H9 (cell line): ENCODE data around the gene C6orf120. TPM values are rescaled to one million over a fixed set of nuclear protein-coding genes. Genes with fewer than 3 reads are reported as not detected.

ENCODE experiments used
- DNase-seq: peaks from one replicate; pipeline ENCODE4 v3.0.0-alpha.2; 2017
- H2AFZ ChIP-seq: one replicate; pipeline ENCODE4 v1.6.1; 2013; ENCODE audit warnings: mild to moderate bottlenecking, low read length, control low read depth, moderate library complexity
- H2AK5ac ChIP-seq: 2 replicates; pipeline ENCODE4 v1.6.1; 2013; ENCODE audit warnings: low read length, control low read depth, mixed read lengths; ENCODE audit not compliant: insufficient read length
- H2BK120ac ChIP-seq: one replicate; pipeline ENCODE4 v1.6.1; 2013; ENCODE audit warnings: low read depth, mild to moderate bottlenecking, low read length, control low read depth, inconsistent platforms; ENCODE audit not compliant: poor library complexity, severe bottlenecking
- H2BK12ac ChIP-seq: 2 replicates; pipeline ENCODE4 v1.6.1; 2013; ENCODE audit warnings: low read length, control low read depth, mixed read lengths, low read depth; ENCODE audit not compliant: insufficient read length
- H2BK15ac ChIP-seq: 2 replicates; pipeline ENCODE4 v1.6.1; 2013; ENCODE audit warnings: low read depth, low read length, control low read depth
- H2BK20ac ChIP-seq: one replicate; pipeline ENCODE4 v1.6.1; 2013; ENCODE audit warnings: low read depth, mild to moderate bottlenecking, low read length, control low read depth, inconsistent platforms; ENCODE audit not compliant: poor library complexity, severe bottlenecking
- H2BK5ac ChIP-seq: 2 replicates; pipeline ENCODE4 v1.6.1; 2013; ENCODE audit warnings: low read length, control low read depth, mixed read lengths; ENCODE audit not compliant: insufficient read length
- H3K14ac ChIP-seq: 2 replicates; pipeline ENCODE4 v1.6.1; 2013; ENCODE audit warnings: low read length, control low read depth; ENCODE audit not compliant: insufficient read depth
- H3K18ac ChIP-seq: 2 replicates; pipeline ENCODE4 v1.6.1; 2013; ENCODE audit warnings: low read depth, mild to moderate bottlenecking, mixed read lengths, low read length, control low read depth; ENCODE audit not compliant: insufficient read length
- H3K23ac ChIP-seq: 2 replicates; pipeline ENCODE4 v1.6.1; 2013; ENCODE audit warnings: low read length, control low read depth, mixed read lengths, low read depth; ENCODE audit not compliant: insufficient read length
- H3K23me2 ChIP-seq: 2 replicates; pipeline ENCODE4 v1.6.1; 2013; ENCODE audit warnings: low read depth, mild to moderate bottlenecking, mixed read lengths, low read length, control low read depth; ENCODE audit not compliant: insufficient read length, poor library complexity, severe bottlenecking
- H3K27ac ChIP-seq: 2 replicates; pipeline ENCODE4 v1.5.1; 2013; ENCODE audit warnings: low read length, control low read depth, mixed read lengths, low read depth; ENCODE audit not compliant: insufficient read length
- H3K27me3 ChIP-seq: 2 replicates; pipeline ENCODE4 v1.6.1; 2013; ENCODE audit warnings: low read length, control low read depth, inconsistent platforms; ENCODE audit not compliant: insufficient read depth
- H3K4ac ChIP-seq: 2 replicates; pipeline ENCODE4 v1.6.1; 2013; ENCODE audit warnings: low read depth, mild to moderate bottlenecking, control low read depth, inconsistent platforms, low read length, moderate library complexity
- H3K4me1 ChIP-seq: 2 replicates; pipeline ENCODE4 v1.6.1; 2013; ENCODE audit warnings: low read length, control low read depth, inconsistent platforms; ENCODE audit not compliant: insufficient read depth
- H3K4me2 ChIP-seq: 2 replicates; pipeline ENCODE4 v1.6.1; 2013; ENCODE audit warnings: low read length, control low read depth, mixed read lengths; ENCODE audit not compliant: insufficient read length, insufficient read depth
- H3K56ac ChIP-seq: 2 replicates; pipeline ENCODE4 v1.6.1; 2013; ENCODE audit warnings: low read depth, mild to moderate bottlenecking, mixed read lengths, low read length, control low read depth; ENCODE audit not compliant: insufficient read length
- H3K79me1 ChIP-seq: 2 replicates; pipeline ENCODE4 v1.6.1; 2013; ENCODE audit warnings: low read depth, mild to moderate bottlenecking, moderate library complexity, low read length, control low read depth, inconsistent platforms; ENCODE audit not compliant: insufficient read depth, poor library complexity, severe bottlenecking
- H3K79me2 ChIP-seq: 2 replicates; pipeline ENCODE4 v1.6.1; 2013; ENCODE audit warnings: low read length, control low read depth, inconsistent platforms; ENCODE audit not compliant: insufficient read depth
- H3K9ac ChIP-seq: 2 replicates; pipeline ENCODE4 v1.6.1; 2013; ENCODE audit warnings: low read length, control low read depth, mixed read lengths; ENCODE audit not compliant: insufficient read length; ENCODE audit errors: extremely low read depth
- H3K9me3 ChIP-seq: one replicate; pipeline ENCODE4 v1.6.1; 2013; ENCODE audit warnings: low read depth, low read length, inconsistent platforms; ENCODE audit not compliant: control insufficient read depth
- H3T11ph ChIP-seq: one replicate; pipeline ENCODE4 v1.6.1; 2013; ENCODE audit warnings: mild to moderate bottlenecking, low read length, control low read depth, inconsistent platforms
- H4K20me1 ChIP-seq: one replicate; pipeline ENCODE4 v1.6.1; 2013; ENCODE audit not compliant: control insufficient read depth, insufficient read length, insufficient read depth
- H4K5ac ChIP-seq: 2 replicates; pipeline ENCODE4 v1.6.1; 2013; ENCODE audit warnings: low read depth, mild to moderate bottlenecking, mixed read lengths, low read length, control low read depth; ENCODE audit not compliant: insufficient read length
- H4K8ac ChIP-seq: replicated peaks from 2 replicates; pipeline ENCODE4 v1.6.1; 2013; ENCODE audit warnings: low read length, control low read depth, mixed read lengths, low read depth; ENCODE audit not compliant: insufficient read length
- H4K91ac ChIP-seq: 2 replicates; pipeline ENCODE4 v1.6.1; 2013; ENCODE audit warnings: low read depth, mild to moderate bottlenecking, moderate library complexity, mixed read lengths, low read length, control low read depth; ENCODE audit not compliant: insufficient read length
- H3K27ac Mint-ChIP-seq, 3 experiments: 2 replicates in 2 of 3; 3 replicates in 1 of 3; pipeline ENCODE4 v1.8.0; 2020 to 2021; ENCODE audit warnings: mixed read lengths in 3 of 3, mild to moderate bottlenecking in 1 of 3, moderate library complexity in 1 of 3
- H3K27me3 Mint-ChIP-seq: 2 replicates; pipeline ENCODE4 v1.8.0; 2021; ENCODE audit warnings: low read depth, mild to moderate bottlenecking, moderate library complexity, mixed read lengths
- H3K36me3 Mint-ChIP-seq, 3 experiments: 2 replicates in 2 of 3; 3 replicates in 1 of 3; pipeline ENCODE4 v1.8.0; 2020 to 2021; ENCODE audit warnings: low read depth in 3 of 3, mixed read lengths in 3 of 3; ENCODE audit not compliant: insufficient read depth in 1 of 3
- H3K4me1 Mint-ChIP-seq, 2 experiments: 2 replicates each; pipeline ENCODE4 v1.8.0; 2020; ENCODE audit warnings: mixed read lengths in 2 of 2
- H3K4me3 Mint-ChIP-seq, 2 experiments: 2 replicates in 1 of 2; 3 replicates in 1 of 2; pipeline ENCODE4 v1.8.0; 2020 to 2021; ENCODE audit warnings: mild to moderate bottlenecking in 2 of 2, mixed read lengths in 2 of 2, moderate library complexity in 1 of 2
- H3K9me3 Mint-ChIP-seq, 2 experiments: 2 replicates in 1 of 2; 3 replicates in 1 of 2; pipeline ENCODE4 v1.8.0; 2020; ENCODE audit warnings: mild to moderate bottlenecking in 2 of 2, mixed read lengths in 2 of 2, moderate library complexity in 1 of 2
- CTCF ChIP-seq: fragments of 200-600 bp; sonication (generic); conservative IDR thresholded peaks from 3 replicates; pipeline ENCODE4 v1.8.0; 2021; ENCODE audit warnings: antibody characterized with exemption, mild to moderate bottlenecking
- WGBS: extraction: QIAGEN DNeasy Blood & Tissue Kit; methylation state at CpG from one replicate; pipeline ENCODE4 v1.1.7; 2013; ENCODE audit warnings: missing lambda C conversion rate, low lambda C conversion rate, mixed read lengths; ENCODE audit not compliant: insufficient read length; ENCODE audit errors: extremely low coverage; 5-methylcytosine and 5-hydroxymethylcytosine counted together
- total RNA-seq: library from RNA; stranded (reverse); gene quantifications from 2 replicates; pipeline ENCODE4 v1.2.1, GENCODE V29; 2021

Gene C6orf120
- total RNA-seq, 1 experiment from 2014 or later, result 23.2 TPM

DNA sequence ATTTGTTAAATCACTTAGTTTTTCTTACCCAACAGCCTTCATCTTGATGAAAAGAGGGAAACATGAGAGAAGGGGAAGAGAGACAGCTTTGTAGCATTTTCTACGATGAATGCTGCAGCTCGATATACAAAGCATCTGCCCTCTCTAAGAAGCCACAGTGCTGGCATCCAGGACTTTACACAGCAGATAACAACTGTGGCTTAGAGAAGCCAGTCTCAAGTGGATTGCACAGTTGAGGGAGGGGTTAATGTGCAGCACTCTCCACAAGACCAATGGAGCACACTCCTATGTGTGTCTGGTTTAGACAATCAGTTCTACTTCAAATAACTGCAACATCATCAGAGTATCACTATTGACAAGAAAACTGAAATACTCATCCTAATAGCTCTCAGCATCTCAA lies 5.8 kb downstream of the C6orf120 start:
- Histone ChIP-seq H3K4me2 (no peak overlapping the region), H4K8ac (no peak overlapping the region), H2BK12ac (no peak overlapping the region), H3K27me3 (no peaks in the 10 kb centered on the region), H3K23me2 (peaks cover 2% of the 10 kb centered on the region), H2BK120ac (no peak overlapping the region), H2BK5ac (no peak overlapping the region), H3K79me2 (peaks cover 4% of the 10 kb centered on the region; the same call in 1 of the 2 replicates), H2BK15ac (no peak overlapping the region), H4K5ac (no peak overlapping the region), H4K20me1 (no peaks in the 10 kb centered on the region), H2BK20ac (no peak overlapping the region), H3K79me1 (peaks cover 2% of the 10 kb centered on the region), H2AK5ac (no peak overlapping the region), H3K18ac (no peak overlapping the region), H3K56ac (no peak overlapping the region), H3T11ph (no peak overlapping the region), H3K4me1 (no peaks in the 10 kb centered on the region), H3K4ac (no peak overlapping the region), H3K9me3 (no peaks in the 10 kb centered on the region), H3K9ac (peak overlapping the region; percentile 58), H3K23ac (no peak overlapping the region), H3K14ac (no peak overlapping the region), H4K91ac (no peak overlapping the region), H3K27ac (no peak overlapping the region), H2AFZ (no peak overlapping the region)
- Mint-ChIP-seq H3K4me3 (no peak overlapping the region), H3K27me3 (no peaks in the 10 kb centered on the region), H3K9me3 (no peaks in the 10 kb centered on the region), H3K36me3 (peaks cover 7 to 64% (median 25%) of the 10 kb centered on the region in 3 experiments), H3K4me1 (peaks cover 12 to 18% of the 10 kb centered on the region in 2 experiments), H3K27ac (peak overlapping the region in 1 of 3 experiments; percentile 70; a peak in 1 of 7 replicates)
- no CpG with 5 or more reads among the region's 2 CpGs for WGBS
- DNase-seq, result no peak
- no peak for TF ChIP-seq CTCF
